K562 treated with DMSO at 1 percent for 48 hours (cell line): Measurements from ENCODE around the gene UNC13D. TPM values are rescaled to one million over a fixed set of nuclear protein-coding genes. Genes with fewer than 3 reads are reported as not detected.

ENCODE experiments used
- total RNA-seq: library from RNA; unstranded; fragments of 300-600 nt; gene quantifications from 2 replicates; pipeline ENCODE4 v1.2.3, GENCODE V29; 2022; ENCODE audit warnings: low replicate concordance; ENCODE audit errors: extremely low read depth

The UNC13D gene
- 220 TPM in 1 of 2 replicates, not detected in the other for total RNA-seq

GRCh38 chr17:75843577-75844529, at the start of gene UNC13D:
Gene UNC13D, minus strand, starts transcription at chr17:75844404. Its CDS starts 67 bp downstream, at chr17:75844337.

GRCh38 chr17:75878174-75878998, 34.2 kb upstream of the UNC13D start, which contains the start of gene TRIM47:
Gene TRIM47, minus strand, starts transcription at chr17:75878581. Its CDS starts 33 bp downstream, at chr17:75878548.

GRCh38 chr17:75855310-75856061, 11.3 kb upstream of the UNC13D start, which contains the start of gene WBP2:
Gene WBP2, minus strand, starts transcription at chr17:75855335. Its CDS starts 38 bp downstream, at chr17:75855297.

GRCh38 chr17:75784473-75785015, 59.7 kb downstream of the UNC13D start, which contains the start of gene UNK:
Gene UNK, plus strand, starts transcription at chr17:75784806. Its CDS starts 75 bp downstream, at chr17:75784881.

Other genes starting within 250 kb of the UNC13D start
- gene SMIM5, start 211.0 kb downstream of the UNC13D start, total RNA-seq: not detected in 2 replicates
- not detected in 2 replicates for gene RECQL5, start 177.2 kb downstream of the UNC13D start, total RNA-seq
- not detected in 2 replicates for gene SAP30BP, start 177.1 kb downstream of the UNC13D start, total RNA-seq
- not detected in 2 replicates for gene ITGB4, start 122.9 kb downstream of the UNC13D start, total RNA-seq
- not detected in 2 replicates for gene GALK1, start 79.2 kb downstream of the UNC13D start, total RNA-seq
- gene UNK, start 59.6 kb downstream of the UNC13D start, total RNA-seq: not detected in 2 replicates
- 432 TPM in 1 of 2 replicates, not detected in the other for gene WBP2, start 10.9 kb upstream of the UNC13D start, total RNA-seq
- not detected in 2 replicates for gene TRIM47, start 34.2 kb upstream of the UNC13D start, total RNA-seq
- gene TRIM65, start 52.5 kb upstream of the UNC13D start, total RNA-seq: not detected in 2 replicates
- not detected in 2 replicates for gene MRPL38, start 60.5 kb upstream of the UNC13D start, total RNA-seq
- not detected in 2 replicates for gene FBF1, start 96.6 kb upstream of the UNC13D start, total RNA-seq
- not detected in 2 replicates for gene ACOX1, start 134.8 kb upstream of the UNC13D start, total RNA-seq
- gene TEN1, start 134.8 kb upstream of the UNC13D start, total RNA-seq: not detected in 2 replicates
- not detected in 2 replicates for gene CDK3, start 156.5 kb upstream of the UNC13D start, total RNA-seq
- not detected in 2 replicates for gene EVPL, start 182.9 kb upstream of the UNC13D start, total RNA-seq
- gene SRP68, start 228.1 kb upstream of the UNC13D start, total RNA-seq: not detected in 2 replicates
- not detected in 2 replicates for gene GALR2, start 230.4 kb upstream of the UNC13D start, total RNA-seq
- gene ZACN, start 234.8 kb upstream of the UNC13D start, total RNA-seq: not detected in 2 replicates